GM19035 (cell line): ENCODE results near the gene TNFAIP8L2.
A peak's percentile ranks its signal among the peaks of the same experiment; 100 is the strongest.

Experiments
- ATAC-seq: cut with Tn5 transposase; IDR thresholded peaks from one replicate; pipeline ENCODE4 v1.9.1; 2021; ENCODE audit not compliant: unreplicated experiment

TNFAIP8L2 gene

DNA sequence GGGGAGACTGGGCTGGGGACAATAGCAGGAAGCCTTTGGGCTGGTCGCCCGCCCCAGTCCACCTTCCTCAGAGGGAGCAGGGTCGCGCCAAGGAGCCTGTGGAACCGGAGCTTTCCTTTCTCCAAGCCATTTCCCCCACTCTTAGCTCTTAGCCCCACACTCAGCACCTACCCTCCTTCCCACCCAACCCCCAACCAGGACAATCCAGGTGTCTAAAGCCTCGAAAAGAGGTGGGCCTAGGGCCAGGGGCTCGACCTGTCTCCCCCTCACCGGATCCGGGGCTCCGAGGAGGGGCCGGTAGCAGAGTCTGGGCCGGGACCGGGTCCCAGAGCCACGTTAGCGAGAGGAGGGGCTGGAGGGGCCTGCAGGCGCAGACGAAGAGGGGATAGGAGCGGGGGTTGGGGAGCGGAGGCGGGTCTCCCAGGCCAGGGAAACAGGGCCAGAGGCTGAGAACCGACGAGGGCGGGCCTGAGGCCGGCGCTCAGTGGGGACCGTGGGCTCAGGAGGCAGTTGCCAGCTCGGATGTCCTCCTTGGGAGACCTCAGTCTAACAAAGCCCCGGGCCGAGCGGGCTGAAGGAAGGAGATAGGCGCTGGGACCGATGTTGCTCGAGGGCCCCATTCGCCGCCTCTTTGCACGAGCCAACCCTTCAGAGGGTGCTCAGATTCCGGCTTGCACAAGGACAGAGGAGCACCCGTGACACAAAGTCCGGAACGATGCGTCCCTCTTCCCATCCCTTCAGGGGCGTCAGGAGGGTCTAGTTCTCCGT is 11.0 kb upstream of the TNFAIP8L2 start:
- no peak for ATAC-seq

DNA sequence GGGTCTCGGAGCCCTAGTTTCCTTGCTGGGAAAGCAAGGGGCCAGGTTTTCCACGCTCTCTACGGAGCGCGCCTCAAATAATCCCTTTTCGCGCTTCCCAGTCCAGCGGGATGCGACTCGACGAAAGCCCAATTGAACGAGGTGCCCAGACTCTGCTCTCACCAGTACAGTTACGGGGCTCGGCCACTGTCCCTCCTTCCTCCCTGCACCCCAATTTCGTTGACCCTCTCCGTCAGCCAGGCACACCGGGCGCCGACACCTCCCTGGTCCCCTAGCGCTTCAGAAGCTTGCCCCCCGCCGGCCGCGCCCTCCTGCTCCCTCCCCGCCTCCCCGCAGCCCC is 10.4 kb upstream of the TNFAIP8L2 start:
- peak; percentile 8 for ATAC-seq

DNA sequence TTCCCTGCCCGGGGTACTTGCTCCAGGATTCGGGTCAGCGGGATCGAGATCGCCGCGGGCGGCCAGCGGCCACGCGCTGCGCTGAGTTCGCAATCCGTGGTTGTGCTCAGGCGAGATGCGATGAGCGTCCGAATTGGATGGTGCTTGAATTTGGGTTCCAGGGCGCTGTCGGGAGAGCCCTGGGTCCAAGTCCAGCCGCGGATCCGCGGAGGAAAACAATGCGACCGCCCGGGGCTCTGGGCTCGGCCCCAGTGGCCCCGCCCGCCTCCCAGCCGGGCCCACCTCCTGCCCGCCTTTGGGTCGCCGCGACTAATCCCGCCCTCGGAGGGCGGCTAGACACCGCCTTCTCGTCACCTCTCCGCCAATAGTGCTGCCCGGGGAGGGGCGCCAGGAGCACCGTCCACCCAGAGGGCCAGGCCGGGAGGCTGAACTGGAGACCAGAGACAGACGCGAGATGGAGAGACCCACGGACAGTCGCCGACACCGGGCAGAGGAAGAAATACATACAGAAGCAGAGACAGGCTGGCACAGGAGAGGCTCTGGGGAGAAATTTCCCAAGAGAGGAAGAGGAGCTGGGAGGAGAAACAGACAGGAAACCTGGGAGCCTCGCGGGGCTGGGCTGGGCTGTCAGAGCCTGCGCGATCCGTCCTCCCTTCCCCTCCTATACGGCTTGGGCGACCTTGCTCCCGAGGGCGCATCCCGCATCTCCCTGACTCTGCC is 9.9 kb upstream of the TNFAIP8L2 start, which contains the start of gene SEMA6C:
SEMA6C (minus strand) TSS at position 220 of the 720 bp plus-strand sequence. CDS start 4,010 bp downstream, outside the sequence.
- peak; percentile 99 for ATAC-seq

DNA sequence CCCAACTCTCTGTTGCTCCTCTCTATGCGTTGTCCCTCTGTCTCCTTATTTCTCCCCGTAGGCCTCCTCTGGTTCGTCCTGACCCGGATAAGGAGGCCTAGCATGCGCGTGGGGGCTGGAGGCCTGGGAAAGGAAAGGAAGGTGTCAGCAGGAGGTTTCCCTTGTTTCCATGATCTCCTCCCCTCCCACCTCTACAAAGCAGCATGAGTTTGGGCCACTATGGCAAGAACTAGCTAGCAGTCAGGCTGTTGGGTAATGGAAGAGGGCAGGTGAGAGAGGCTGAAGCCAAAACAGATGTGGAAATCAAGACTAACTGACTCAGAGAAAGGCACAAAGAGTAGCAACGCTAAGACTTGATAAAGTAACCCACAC is 9.3 kb upstream of the TNFAIP8L2 start:
- ATAC-seq, result no peak

DNA sequence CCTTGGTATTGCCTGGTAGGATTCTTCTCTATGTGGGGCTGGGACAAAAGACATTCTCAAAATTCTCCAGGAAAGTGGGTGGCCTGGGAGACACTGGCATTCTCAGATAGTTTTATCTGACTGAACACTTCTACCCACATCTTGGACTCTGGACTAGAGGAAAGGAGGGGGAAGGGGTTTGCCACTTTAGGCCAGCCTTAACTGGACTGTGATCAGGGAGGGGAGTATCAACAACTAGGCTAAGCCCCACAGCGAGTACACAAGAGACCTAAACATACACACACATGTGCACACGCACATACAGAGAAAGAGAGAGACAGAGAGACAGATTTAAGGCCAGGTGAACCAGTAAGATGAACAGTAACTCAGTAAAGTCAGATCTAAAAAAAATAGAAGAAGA is 8.8 kb upstream of the TNFAIP8L2 start:
- no peak for ATAC-seq

DNA sequence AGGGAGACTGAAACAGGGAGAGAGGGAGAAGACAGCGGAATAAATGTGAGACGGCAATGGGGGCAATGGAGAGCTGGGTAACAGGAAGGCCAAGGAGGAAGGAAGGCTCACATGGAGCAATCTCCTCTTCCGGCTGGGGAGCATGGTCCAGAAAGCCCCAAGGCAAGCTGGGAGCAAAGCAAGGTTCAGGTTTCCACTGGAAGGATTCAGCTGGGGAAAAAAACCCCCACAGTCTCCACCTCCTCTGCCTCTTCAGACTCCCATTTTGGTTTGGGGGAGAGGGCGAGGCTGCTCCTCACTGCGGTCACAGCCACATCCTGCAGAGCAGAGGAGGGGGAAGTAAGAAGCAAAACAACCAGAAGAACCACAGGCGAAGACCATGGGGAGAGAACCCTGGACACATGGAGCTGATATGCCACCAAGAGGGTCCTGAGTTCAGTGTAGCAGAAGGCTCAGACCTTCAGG is 650 bp downstream of the TNFAIP8L2 start:
- ATAC-seq, result no peak

DNA sequence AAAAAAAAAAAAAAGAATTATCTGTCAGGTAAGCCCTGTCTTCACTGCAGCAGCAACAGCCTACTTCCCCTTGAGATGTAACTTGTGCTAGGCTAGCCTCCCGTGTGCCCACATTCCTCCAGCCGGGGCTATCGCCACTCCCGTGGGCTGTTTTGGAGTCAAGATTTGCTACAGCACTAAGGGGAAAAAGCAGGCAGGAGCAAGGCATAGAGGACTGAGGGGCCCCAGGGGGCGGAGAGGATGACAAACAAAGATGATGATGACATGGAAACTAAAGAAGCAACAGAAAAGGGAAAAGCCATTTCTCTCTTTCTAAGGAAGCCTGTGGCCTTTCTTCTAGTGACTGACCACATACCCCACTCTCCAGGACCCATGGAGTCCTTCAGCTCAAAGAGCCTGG is 1.9 kb downstream of the TNFAIP8L2 start:
- no peak for ATAC-seq

DNA sequence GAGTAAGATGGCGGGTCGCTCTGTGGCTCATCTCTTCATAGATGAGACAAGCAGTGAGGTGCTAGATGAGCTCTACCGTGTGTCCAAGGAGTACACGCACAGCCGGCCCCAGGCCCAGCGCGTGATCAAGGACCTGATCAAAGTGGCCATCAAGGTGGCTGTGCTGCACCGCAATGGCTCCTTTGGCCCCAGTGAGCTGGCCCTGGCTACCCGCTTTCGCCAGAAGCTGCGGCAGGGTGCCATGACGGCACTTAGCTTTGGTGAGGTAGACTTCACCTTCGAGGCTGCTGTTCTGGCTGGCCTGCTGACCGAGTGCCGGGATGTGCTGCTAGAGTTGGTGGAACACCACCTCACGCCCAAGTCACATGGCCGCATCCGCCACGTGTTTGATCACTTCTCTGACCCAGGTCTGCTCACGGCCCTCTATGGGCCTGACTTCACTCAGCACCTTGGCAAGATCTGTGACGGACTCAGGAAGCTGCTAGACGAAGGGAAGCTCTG is 2.4 kb downstream of the TNFAIP8L2 start:
- no peak for ATAC-seq

DNA sequence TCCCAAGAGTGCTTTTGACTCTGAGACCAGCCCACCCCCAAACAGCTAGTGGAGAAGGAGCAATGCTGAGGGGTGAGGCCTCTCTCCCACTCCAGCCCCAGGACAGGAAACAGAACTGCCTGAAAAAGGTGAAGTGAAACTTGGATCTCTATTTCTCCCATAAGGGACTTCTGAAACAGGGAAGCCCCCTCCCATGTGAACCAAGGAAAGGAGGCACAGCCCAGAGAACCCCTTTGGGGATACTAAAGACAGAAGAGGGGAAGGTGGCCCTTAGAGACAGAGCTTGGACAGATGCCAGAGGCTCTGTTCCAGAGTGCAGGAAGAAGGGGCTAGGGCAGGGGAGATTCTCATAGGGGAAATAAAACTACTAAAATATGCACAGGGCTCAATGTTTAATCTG is 2.9 kb downstream of the TNFAIP8L2 start:
- no peak for ATAC-seq

DNA sequence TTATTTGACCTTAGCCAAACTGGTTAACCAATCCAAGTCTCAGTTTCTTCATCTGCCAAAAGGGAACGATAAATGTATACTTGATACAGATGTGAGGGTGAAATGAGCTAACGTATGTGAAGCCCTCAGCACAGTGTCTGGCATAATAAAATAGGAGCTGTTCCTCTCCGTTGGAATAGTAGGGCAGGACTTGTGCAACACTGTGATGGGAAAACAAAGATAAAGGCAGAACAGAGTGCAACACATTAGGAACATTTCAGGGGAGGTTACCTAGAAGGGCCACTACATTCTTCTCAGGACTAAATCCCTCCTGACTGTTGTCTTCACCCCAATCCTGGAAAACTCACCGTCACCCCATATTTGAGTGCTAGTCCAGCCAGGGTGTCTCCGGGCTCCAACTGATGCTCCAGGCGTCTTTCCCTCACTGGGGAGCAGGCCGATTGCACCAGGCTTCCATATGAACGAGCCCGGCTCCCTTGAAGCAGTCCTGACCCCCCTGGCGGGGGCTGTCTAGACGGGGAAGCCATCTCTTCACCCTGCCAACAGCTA is 8.4 kb downstream of the TNFAIP8L2 start:
- no peak for ATAC-seq

DNA sequence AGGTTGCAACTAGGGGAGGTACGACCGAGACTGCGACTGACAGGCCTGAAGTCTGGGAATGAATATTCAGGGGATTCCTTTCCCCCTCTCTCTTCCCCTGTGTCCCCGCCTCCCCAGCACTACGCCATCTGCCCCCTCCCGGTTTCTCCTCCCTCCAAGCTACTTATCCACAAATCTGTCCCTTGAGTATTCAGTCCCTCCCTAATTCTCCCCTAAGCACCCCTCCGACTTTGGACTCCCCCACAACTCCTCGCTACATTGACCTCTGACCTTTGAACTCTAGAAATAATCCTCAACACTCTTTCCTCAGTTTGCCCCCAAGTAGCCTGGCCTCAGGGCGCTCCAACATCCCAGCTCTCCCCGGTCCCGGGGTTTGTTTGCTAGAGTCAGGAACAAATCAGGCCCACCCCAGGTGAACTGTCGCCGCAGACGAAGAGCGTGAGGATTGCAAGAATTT is 8.9 kb downstream of the TNFAIP8L2 start:
- ATAC-seq, result no peak

DNA sequence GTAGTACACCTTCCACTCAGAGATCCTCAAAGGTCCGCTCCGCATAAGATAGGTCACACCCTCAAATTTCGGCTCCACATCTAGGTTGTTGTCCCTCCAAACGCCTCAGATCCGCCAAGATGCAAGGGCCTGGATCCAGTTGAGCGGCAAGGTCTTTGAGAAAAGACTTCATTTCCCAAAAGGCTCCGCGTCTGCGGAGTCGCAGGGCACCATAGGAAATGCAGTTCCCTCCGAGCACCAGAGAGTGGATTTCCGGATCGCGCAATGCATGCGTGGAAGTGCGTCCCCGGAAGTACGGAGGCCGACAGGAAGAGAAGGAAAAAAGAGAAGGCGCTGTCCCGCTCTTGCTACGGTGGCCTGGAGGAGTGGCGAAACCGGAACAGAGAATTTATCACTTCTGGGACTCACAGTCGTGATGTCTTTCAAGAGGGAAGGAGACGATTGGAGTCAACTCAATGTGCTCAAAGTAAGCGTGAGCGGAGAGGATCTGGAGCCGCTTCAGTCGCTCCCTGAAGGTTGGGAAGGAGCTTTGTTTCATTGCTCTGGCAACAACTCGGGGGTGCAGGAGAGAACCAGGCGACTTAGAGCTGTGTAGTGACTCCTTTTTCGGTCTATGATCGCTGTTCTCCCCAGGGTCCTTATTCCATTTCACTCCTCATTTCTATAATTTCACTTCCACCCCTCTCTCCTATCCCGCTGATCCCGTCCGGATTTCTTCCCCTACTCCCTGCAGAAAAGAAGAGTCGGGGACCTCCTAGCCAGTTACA is 9.5 kb downstream of the TNFAIP8L2 start, which contains the start of the genes LYSMD1 and SCNM1:
LYSMD1 (minus strand) TSS at position 165 of the 767 bp plus-strand sequence. CDS start 644 bp downstream, outside the sequence.
SCNM1 (plus strand) TSS at position 407 of the 767 bp plus-strand sequence; CDS start at position 416, 9 bp downstream.
- ATAC-seq, result peak; percentile 90

DNA sequence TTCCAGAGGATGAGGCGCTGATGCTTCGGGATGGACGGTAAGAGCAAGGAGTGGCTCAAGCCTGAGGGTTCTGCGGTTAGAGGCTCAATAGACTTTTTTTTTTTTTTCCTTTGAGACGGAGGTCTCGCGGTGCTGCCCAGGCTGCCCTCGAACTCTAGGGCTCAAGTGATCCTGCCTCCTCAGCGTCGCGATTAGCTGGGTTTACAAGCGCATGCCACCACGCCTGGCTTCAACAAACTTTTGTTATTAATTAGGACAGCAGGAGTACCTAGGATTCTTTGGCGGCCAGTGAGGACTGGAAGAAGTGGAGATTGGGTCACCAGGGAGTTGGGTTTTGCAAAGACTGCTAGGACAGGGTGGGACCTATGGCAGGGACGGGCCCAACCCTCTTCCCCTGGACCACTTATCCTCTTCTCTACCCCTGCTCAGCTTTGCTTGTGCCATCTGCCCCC is 10.1 kb downstream of the TNFAIP8L2 start:
- ATAC-seq, result peak; percentile 6

DNA sequence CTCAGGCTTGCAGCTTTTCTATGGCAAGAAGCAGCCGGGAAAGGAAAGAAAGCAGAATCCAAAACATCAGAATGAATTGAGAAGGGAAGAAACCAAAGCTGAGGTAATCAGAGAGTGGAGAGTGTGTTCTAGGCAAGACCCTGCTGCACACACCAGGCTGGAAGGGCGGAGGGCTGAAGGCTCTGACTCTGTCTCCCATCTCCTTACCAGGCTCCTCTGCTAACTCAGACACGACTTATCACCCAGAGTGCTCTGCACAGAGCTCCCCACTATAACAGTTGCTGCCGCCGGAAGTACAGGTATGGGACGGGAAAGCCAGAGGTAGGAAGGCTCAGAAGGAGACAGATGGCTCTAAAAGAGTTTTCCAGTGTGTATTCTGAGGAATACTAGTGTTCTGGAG is 10.7 kb downstream of the TNFAIP8L2 start:
- no peak for ATAC-seq

DNA sequence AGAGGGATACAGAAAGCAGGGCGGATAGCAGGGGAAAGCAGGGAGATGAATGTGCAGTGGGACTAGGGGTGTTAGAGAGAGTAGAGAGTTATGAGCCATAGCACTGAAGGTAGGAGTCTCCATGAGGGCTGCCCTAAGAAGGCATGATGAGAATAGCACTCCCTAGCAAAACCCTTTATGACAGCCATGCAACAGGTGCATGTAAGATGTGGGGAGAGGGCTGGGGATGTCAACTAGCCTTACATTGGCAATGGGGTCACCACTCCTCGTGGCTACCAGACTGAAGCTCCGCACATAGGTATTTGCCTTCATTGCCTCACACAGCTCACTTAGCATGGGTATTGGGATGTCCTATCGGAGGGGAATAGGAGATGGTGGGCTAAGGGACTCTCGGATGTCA is 14.7 kb downstream of the TNFAIP8L2 start:
- no peak for ATAC-seq

DNA sequence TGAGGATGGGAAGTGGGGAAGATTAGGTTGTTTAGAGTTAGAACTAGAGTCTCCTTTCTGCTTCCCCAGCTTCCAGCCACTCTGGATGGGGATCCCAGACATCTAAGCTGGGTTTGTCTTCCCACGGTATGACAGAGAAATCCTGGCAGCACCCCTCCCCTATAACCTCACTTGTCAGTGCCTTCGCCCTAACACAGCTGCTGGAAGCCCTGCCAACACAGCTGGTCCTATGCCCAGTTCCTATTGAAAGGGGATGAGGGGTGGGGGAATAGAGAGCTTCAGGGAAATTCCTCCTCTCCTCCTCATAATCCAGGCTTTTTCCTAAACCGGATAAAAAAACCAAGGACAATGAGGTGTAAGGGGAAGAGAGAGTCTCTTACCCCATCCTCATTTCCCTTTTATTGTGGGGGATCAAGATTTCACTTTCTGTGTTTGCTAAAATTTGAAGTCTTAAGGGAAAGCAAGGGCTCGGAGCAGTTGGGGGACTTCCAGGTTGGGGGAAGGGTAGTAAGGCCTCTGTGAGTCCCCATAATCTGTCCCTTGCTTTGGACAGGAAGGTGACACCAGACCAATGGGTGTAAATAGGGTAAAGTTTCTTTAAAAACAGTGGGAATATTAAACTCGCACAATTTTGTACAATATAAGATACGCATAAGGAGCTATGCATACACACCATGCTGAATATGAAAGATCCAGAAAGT is 18.7 kb downstream of the TNFAIP8L2 start:
- ATAC-seq, result no peak

DNA sequence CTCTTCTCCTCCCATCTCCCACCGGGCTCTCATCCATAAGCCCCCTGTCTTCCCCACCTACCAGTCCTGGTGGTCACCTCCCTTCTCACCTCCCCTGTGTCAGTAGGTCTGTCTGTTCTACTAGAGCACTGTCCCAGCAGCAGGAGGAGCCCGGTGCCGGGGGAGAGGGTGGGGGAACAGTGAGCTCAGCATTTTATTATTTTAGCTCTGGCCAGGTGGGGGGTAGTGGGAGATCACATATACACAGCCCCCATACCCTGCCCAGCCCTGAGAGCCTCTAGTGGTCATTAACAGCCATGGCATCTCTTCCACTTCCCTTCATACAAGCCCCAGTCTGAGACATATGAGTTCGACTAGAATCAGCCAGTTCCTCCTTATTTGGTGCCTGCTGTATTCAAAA is 19.4 kb downstream of the TNFAIP8L2 start, which contains the start of gene TMOD4:
TMOD4 (minus strand) TSS at position 119 of the 400 bp plus-strand sequence. CDS start 1,106 bp downstream, outside the sequence.
- ATAC-seq, result no peak

DNA sequence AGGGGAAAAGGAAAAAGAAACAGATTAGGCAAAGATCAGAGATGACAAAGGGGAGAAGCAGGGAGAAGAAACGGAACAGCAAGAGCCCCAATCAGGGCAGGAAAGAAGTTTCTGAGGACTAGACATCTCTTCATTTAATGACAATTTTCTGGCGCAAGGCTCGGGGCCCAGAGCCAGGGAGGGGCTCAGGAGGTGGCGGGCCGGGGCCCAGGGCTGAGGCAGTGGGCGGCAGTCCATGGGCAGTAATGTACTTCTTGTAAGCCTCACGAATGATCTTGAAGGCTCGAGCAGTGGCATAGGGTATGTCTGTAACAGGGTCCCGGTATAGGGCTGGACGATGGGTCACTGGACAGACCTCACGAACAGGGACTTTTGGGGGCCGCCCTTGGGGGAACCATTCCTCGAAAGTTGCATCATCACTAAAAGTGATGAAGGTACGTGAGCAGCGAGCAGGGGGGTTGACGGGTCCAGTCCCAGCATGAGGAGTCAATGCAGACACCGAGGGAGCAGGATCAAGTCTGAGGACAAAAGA is 20.1 kb downstream of the TNFAIP8L2 start:
- no peak for ATAC-seq

DNA sequence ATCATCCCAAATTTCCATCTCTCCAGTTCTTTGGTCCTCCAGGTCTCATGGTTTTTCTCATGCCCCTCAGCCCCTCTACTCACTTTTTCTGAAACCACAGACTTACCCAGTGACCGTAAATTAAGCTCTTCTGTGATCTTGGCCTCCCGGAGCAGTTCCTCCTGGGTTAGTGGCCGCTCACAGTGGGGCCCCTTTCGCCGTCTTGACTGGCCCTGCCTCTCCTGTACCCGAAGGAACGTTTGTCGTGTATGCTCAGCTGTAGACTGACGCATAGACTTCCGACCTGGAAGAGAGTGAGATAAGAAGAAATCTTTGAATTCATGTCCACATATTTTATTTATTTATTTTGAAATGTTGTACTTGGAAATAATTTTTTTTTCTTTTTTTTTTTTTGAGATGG is 27.8 kb downstream of the TNFAIP8L2 start:
- ATAC-seq, result no peak

DNA sequence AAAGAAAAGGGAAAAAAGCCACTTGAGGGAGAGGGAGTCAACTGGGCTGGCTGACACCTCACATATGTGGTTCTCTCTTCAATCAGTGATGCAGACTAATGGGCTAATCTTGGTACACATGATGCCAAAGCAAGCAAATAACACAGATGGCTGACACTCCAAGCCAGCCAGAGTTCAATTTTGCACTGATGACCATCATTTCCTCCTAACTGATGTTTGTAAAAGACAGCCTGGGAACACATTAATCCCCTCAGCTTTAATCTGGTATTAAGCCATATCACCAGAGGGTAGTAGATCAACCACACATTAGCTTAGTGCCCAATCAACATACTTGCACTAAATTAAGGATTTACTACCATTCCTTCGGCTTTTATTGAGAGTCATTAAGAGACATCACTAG is 30.8 kb downstream of the TNFAIP8L2 start:
- no peak for ATAC-seq
